GM18505 (cell line): ENCODE measurements around the gene RBMS3.

ENCODE experiments used
- ATAC-seq: cut with Tn5 transposase; IDR thresholded peaks from one replicate; pipeline ENCODE4 v1.9.1; 2021; ENCODE audit not compliant: unreplicated experiment
- POLR2A ChIP-seq: IDR thresholded peaks from 4 replicates; pipeline ENCODE4 v1.6.1; 2011; ENCODE audit warnings: borderline replicate concordance; ENCODE audit not compliant: insufficient read depth, insufficient read length; ENCODE audit errors: extremely low read depth

Gene RBMS3

GRCh38 chr3:29741231-29741630 is 460.4 kb downstream of the RBMS3 start:
- ATAC-seq: no peak

GRCh38 chr3:29745232-29745870 is 464.5 kb downstream of the RBMS3 start:
- no peak for ATAC-seq
- TF ChIP-seq POLR2A: no peak

More at GRCh38 chr3:29741231-29741630, 460.4 kb downstream of the RBMS3 start:
- no peak for TF ChIP-seq POLR2A

- TF ChIP-seq POLR2A: no peak
- ATAC-seq: no peak
These were observed 465.4 kb downstream of the RBMS3 start for GRCh38 chr3:29746163-29746760.

GRCh38 chr3:29747991-29748390 is 467.1 kb downstream of the RBMS3 start:
- TF ChIP-seq POLR2A: no peak
- ATAC-seq: no peak

GRCh38 chr3:29751647-29752314 is 470.9 kb downstream of the RBMS3 start:
- TF ChIP-seq POLR2A: no peak
- ATAC-seq: no peak

GRCh38 chr3:29754346-29754745 is 473.5 kb downstream of the RBMS3 start:
- no peak for TF ChIP-seq POLR2A
- no peak for ATAC-seq

GRCh38 chr3:29755416-29755815 is 474.5 kb downstream of the RBMS3 start:
- no peak for ATAC-seq
- no peak for TF ChIP-seq POLR2A

GRCh38 chr3:29757054-29757777 is 476.3 kb downstream of the RBMS3 start:
- TF ChIP-seq POLR2A: no peak
- ATAC-seq: no peak

GRCh38 chr3:29758108-29758433 is 477.2 kb downstream of the RBMS3 start:
- no peak for ATAC-seq
- TF ChIP-seq POLR2A: no peak

GRCh38 chr3:29758434-29759322 is 477.8 kb downstream of the RBMS3 start:
- no peak for TF ChIP-seq POLR2A
- no peak for ATAC-seq

GRCh38 chr3:29759411-29760225 is 478.7 kb downstream of the RBMS3 start:
- no peak for ATAC-seq
- TF ChIP-seq POLR2A: no peak

- no peak for ATAC-seq
- TF ChIP-seq POLR2A: no peak
These were observed 479.4 kb downstream of the RBMS3 start for GRCh38 chr3:29760226-29760685.
